HL-60 (cell line): ENCODE measurements around the gene SEBOX.
"Not testable (repeated sequence)": the region's sequence is repeated elsewhere in the genome, so short reads cannot be mapped to it uniquely, and the experiment has no call there.

Source experiments
- CTCF ChIP-seq: IDR thresholded peaks from one replicate; pipeline ENCODE4 v1.5.1; 2011; ENCODE audit warnings: low read length, control low read depth, inconsistent platforms; ENCODE audit not compliant: insufficient read depth
- POLR2AphosphoS5 ChIP-seq: IDR thresholded peaks from 2 replicates; pipeline ENCODE4 v1.6.1; 2012; ENCODE audit warnings: low read depth
- SPI1 ChIP-seq: IDR thresholded peaks from 2 replicates; pipeline ENCODE4 v1.6.1; 2012; ENCODE audit warnings: low read depth, mild to moderate bottlenecking, borderline replicate concordance

GRCh38 chr17:28338769-28339212 lies 26.2 kb downstream of the SEBOX start:
- not testable (repeated sequence) for TF ChIP-seq CTCF, POLR2AphosphoS5, SPI1
